Pancreas (tissue), 10 donors: ENCODE results near the gene COQ9. TPM values are rescaled to one million over a fixed set of nuclear protein-coding genes. Genes with fewer than 3 reads are reported as not detected.

Source experiments
- ATAC-seq, 4 donors: fragments of 200-7000 bp; cut with Tn5 transposase; one replicate each; pipeline versions ENCODE4 v1.8.0 to v1.9.1; 2020; ENCODE audit warnings: mild to moderate bottlenecking in 4 of 4, moderate library complexity in 4 of 4
- DNase-seq, 6 donors: peaks; one replicate each; pipeline ENCODE4 v3.0.0-alpha.2; 2020
- FAIRE-seq: peaks from 2 replicates; lab custom pipeline; 2012; peaks lifted over from hg19 to GRCh38; lab: Jason Lieb, UNC
- H3K27ac ChIP-seq, 4 donors: fragments of 200-600 bp; sonication (generic); 1 replicate in 3 of 4; 2 replicates in 1 of 4; pipeline versions ENCODE4 v1.5.0 to v1.8.0; 2020
- H3K27me3 ChIP-seq, 4 donors: fragments of 200-600 bp; one replicate each; pipeline ENCODE4 v1.8.0; 2021
- H3K36me3 ChIP-seq, 3 donors: fragments of 200-600 bp; sonication (generic) in 1 of 3; one replicate each; pipeline versions ENCODE4 v1.5.0 to v1.8.0; 2020 to 2021
- H3K4me1 ChIP-seq, 3 donors: fragments of 200-600 bp; one replicate each; pipeline ENCODE4 v1.8.0; 2021
- H3K4me3 ChIP-seq, 4 donors: fragments of 200-600 bp; sonication (generic) in 2 of 4; one replicate each; pipeline versions ENCODE4 v1.5.0 to v1.8.0; 2020 to 2021
- H3K9me3 ChIP-seq, 4 donors: fragments of 200-600 bp; one replicate each; pipeline ENCODE4 v1.8.0; 2021
- CTCF ChIP-seq, 4 donors: fragments of 200-600 bp; sonication (generic) in 3 of 4; IDR thresholded peaks; one replicate each; pipeline versions ENCODE4 v1.5.0 to v1.8.0; 2021; ENCODE audit warnings: antibody characterized with exemption in 4 of 4
- WGBS, 2 donors: extraction: QIAGEN DNeasy Blood & Tissue Kit; methylation state at CpG; one replicate each; pipeline ENCODE4 v1.1.7; 2013; 5-methylcytosine and 5-hydroxymethylcytosine counted together
- intact Hi-C, 3 donors: fragments of 100-400 bp; cut with DNase I; formaldehyde crosslinking; loops; one replicate each; pipeline versions ENCODE4 v1.11.1 to v1.14.2; 2022
- polyA plus RNA-seq, 2 donors: library from polyadenylated mRNA; stranded (reverse); fragments of 200-250 nt; gene quantifications; one replicate each; pipeline ENCODE4 v1.2.3, GENCODE V29; 2013
- total RNA-seq, 6 donors: library from RNA; stranded (reverse); fragmentation: NEBNext Ultra II Directional in 4 of 6; extraction: Animal tissue kit (Norgen Biotek cat#: 25700) in 4 of 6; gene quantifications; one replicate each; pipeline versions ENCODE4 v1.2.1 to v1.2.4, GENCODE V29; 2021 to 2023
- donor health status: healthy with polysubstance abuse.
- donor health status: DM: no; HTN: no; CAD: no; lungs with moderate emphysema.
- donor health status: DM: no; HTN: no; CAD: no.
- donor health status: control.
- donor health status: control.
- donor health status: Bipolar disorder and iron deficiency.
- donor health status: DM: yes; HTN: yes; CAD: no.
- donor health status: DM: no; HTN: no; CAD: no.
- donor health status: DM: no; HTN: no; CAD: no.
- donor health status: DM: yes; HTN: yes; CAD: no.

COQ9 gene
- total and polyA plus RNA-seq, 8 donors = 17.7 to 51.1 (median 25.3) TPM

- DNase-seq (peak; percentile 80 to 95 (median 90)), ATAC-seq (peak; percentile 95 to 99 (median 98)), FAIRE-seq (no peak)
- peak; percentile 82 to 96 (median 91) for TF ChIP-seq CTCF (IDR thresholded peaks at IDR 0.05)
- intact Hi-C loops = no loop called here
- peaks cover 10 to 13% (median 11%) of the 10 kb centered on the region in 3 donors for H3K4me1 ChIP-seq
- peaks cover 0 to 56% (median 21%) of the 10 kb centered on the region in 3 donors for H3K36me3 ChIP-seq
- H3K9me3 ChIP-seq = no peaks in the 10 kb centered on the region
- peak within 1 kb of the TSS; percentile 70 to 95 (median 77) for H3K4me3 ChIP-seq
- H3K27ac ChIP-seq = peak within 1 kb of the TSS; percentile 31 to 65 (median 58)
- no peaks in the 10 kb centered on the region for H3K27me3 ChIP-seq
- WGBS, 2 donors = 1% methylated on average over 39 to 47 of the region's 47 CpGs
Observed at GRCh38 chr16:57462209-57462977, 15.1 kb downstream of the COQ9 start, which contains the start of gene POLR2C. POLR2C (plus strand) TSS chr16:57462679; CDS start chr16:57462725, 46 bp downstream.

GRCh38 chr16:57462978-57463362 lies 15.7 kb downstream of the COQ9 start:
- intact Hi-C loops = no loop called here
- Histone ChIP-seq H3K27me3 (no peaks in the 10 kb centered on the region), H3K36me3 (peaks cover 0 to 57% (median 19%) of the 10 kb centered on the region in 3 donors), H3K9me3 (no peaks in the 10 kb centered on the region), H3K4me3 (peak overlapping the region; percentile 70 to 95 (median 77)), H3K27ac (peak overlapping the region; percentile 31 to 65 (median 58)), H3K4me1 (peaks cover 10 to 13% (median 11%) of the 10 kb centered on the region in 3 donors)
- FAIRE-seq = no peak
- 0 to 1% methylated on average over 15 to 16 of the region's 16 CpGs for WGBS, 2 donors
- peak in 1 of 6 donors; percentile 55 for DNase-seq
- no peak for TF ChIP-seq CTCF (IDR thresholded peaks at IDR 0.05)
- peak; percentile 35 to 67 (median 56) for ATAC-seq

GRCh38 chr16:57464523-57464922 lies 17.2 kb downstream of the COQ9 start:
- H3K36me3 ChIP-seq = peaks cover 2 to 57% (median 21%) of the 10 kb centered on the region in 3 donors
- no peak for ATAC-seq
- H3K27ac ChIP-seq = no peak overlapping the region
- no peak overlapping the region for H3K4me3 ChIP-seq
- H3K4me1 ChIP-seq = peaks cover 10 to 13% (median 11%) of the 10 kb centered on the region in 3 donors
- no peak for TF ChIP-seq CTCF (IDR thresholded peaks at IDR 0.05)
- 86 to 87% methylated on average over 2 of the region's 2 CpGs for WGBS, 2 donors
- no peak for FAIRE-seq
- no peaks in the 10 kb centered on the region for H3K27me3 ChIP-seq
- intact Hi-C loops = no loop called here
- H3K9me3 ChIP-seq = no peaks in the 10 kb centered on the region
- DNase-seq = no peak

GRCh38 chr16:57468346-57468745 lies 21.1 kb downstream of the COQ9 start:
- Histone ChIP-seq H3K9me3 (no peaks in the 10 kb centered on the region), H3K4me1 (peaks cover 31 to 41% (median 31%) of the 10 kb centered on the region in 3 donors), H3K4me3 (no peak overlapping the region), H3K27ac (no peak overlapping the region), H3K36me3 (peaks cover 2 to 65% (median 26%) of the 10 kb centered on the region in 3 donors), H3K27me3 (no peaks in the 10 kb centered on the region)
- WGBS, 2 donors = 88% methylated on average over 2 of the region's 2 CpGs
- TF ChIP-seq CTCF (IDR thresholded peaks at IDR 0.05) = no peak
- ATAC-seq (no peak), DNase-seq (no peak), FAIRE-seq (no peak)
- intact Hi-C loops = no loop called here
